ENCODE results near the gene SLITRK5.

DNA sequence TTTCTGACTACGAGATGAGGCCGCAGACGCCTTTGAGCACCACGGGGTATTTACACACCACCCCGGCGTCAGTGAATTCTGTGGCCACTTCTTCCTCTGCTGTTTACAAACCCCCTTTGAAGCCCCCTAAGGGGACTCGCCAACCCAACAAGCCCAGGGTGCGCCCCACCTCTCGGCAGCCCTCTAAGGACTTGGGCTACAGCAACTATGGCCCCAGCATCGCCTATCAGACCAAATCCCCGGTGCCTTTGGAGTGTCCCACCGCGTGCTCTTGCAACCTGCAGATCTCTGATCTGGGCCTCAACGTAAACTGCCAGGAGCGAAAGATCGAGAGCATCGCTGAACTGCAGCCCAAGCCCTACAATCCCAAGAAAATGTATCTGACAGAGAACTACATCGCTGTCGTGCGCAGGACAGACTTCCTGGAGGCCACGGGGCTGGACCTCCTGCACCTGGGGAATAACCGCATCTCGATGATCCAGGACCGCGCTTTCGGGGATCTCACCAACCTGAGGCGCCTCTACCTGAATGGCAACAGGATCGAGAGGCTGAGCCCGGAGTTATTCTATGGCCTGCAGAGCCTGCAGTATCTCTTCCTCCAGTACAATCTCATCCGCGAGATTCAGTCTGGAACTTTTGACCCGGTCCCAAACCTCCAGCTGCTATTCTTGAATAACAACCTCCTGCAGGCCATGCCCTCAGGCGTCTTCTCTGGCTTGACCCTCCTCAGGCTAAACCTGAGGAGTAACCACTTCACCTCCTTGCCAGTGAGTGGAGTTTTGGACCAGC, 5.3 kb downstream of the SLITRK5 start:
- no peak for TF ChIP-seq POLR2A (IDR thresholded peaks at IDR 0.05)
- TF ChIP-seq, protein P1, sequence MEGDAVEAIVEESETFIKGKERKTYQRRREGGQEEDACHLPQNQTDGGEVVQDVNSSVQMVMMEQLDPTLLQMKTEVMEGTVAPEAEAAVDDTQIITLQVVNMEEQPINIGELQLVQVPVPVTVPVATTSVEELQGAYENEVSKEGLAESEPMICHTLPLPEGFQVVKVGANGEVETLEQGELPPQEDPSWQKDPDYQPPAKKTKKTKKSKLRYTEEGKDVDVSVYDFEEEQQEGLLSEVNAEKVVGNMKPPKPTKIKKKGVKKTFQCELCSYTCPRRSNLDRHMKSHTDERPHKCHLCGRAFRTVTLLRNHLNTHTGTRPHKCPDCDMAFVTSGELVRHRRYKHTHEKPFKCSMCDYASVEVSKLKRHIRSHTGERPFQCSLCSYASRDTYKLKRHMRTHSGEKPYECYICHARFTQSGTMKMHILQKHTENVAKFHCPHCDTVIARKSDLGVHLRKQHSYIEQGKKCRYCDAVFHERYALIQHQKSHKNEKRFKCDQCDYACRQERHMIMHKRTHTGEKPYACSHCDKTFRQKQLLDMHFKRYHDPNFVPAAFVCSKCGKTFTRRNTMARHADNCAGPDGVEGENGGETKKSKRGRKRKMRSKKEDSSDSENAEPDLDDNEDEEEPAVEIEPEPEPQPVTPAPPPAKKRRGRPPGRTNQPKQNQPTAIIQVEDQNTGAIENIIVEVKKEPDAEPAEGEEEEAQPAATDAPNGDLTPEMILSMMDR (IDR thresholded peaks at IDR 0.05): no peak

Measured in heart left ventricle (tissue), 13 donors.